H54 (cell line): ENCODE results near the gene ZBTB2.
"Not testable (repeated sequence)": the region's sequence is repeated elsewhere in the genome, so short reads cannot be mapped to it uniquely, and the experiment has no call there.

ENCODE experiments used
- DNase-seq: peaks from one replicate; pipeline ENCODE4 v3.0.0; 2011; ENCODE audit warnings: low spot score, mixed read lengths; ENCODE audit not compliant: insufficient read length
- FAIRE-seq: peaks from 3 replicates; lab custom pipeline; 2011; peaks lifted over from hg19 to GRCh38; lab: Jason Lieb, UNC
- POLR2A ChIP-seq: IDR thresholded peaks from 2 replicates; pipeline ENCODE4 v1.6.1; 2011; ENCODE audit warnings: low read depth, mild to moderate bottlenecking, low read length

The ZBTB2 gene

GRCh38 chr6:151374036-151374683 lies 17.2 kb downstream of the ZBTB2 start:
- no peak for TF ChIP-seq POLR2A
- DNase-seq (no peak), FAIRE-seq (no peak)

DNA sequence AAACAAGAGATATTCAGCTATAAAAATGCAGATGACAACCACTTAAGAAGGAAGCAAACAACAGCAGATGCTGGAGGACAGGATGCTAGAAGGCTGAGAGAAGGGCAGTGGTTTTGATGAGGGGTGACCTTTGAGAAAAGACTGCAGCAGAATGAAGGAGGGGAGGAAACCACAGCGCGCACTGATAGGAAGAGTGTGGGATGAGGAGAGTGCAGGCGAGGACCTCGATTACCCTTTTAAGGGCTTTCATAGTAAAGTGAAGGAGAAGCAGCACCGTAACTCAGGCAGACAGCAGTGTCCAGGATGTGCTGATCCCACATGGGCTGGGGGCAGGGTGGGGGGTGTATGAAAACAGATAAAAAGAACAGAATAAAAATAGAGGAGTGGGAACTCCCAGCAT lies 19.2 kb downstream of the ZBTB2 start:
- FAIRE-seq (no peak), DNase-seq (no peak)
- no peak for TF ChIP-seq POLR2A

GRCh38 chr6:151370509-151371078 lies 20.8 kb downstream of the ZBTB2 start:
- no peak for TF ChIP-seq POLR2A
- FAIRE-seq (no peak), DNase-seq (no peak)

DNA sequence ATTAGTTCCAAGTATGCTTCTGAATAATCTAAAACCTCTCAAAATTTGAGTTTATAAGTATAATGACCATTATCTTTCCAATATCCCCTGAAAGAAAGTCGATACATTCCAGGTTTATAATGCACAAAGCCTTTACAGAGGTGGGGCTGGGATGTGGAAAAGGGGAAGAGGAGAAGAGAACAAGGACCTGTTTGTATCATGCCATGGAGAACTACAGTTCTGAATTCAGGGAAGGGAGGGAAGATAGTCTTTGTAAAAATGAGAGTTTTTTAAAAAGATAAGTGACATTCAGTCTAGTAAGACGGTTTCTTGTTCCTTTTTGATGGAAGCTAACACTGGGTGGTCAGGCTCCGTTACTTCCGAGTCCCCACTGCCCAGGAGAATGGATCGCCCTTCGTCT lies 26.1 kb downstream of the ZBTB2 start:
- TF ChIP-seq POLR2A = no peak
- DNase-seq (no peak), FAIRE-seq (no peak)

DNA sequence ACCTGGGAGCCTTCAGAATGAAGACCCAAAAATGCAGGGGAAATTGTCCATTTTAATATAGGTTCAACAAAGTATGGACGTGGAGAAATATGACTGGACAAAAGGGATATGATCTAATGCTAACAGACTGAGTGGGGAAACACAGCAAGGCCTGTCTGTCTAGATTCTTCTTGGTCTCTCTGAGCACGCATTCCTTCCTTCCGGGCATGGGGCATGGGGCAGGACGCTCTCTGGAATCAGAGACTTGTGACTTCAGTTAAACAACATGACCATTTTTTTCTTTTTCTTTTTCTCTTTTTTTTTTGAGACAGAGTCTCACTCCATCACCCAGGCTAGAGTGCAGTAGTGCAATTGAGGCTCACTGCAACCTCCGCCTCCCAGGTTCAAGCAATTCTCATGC lies 31.9 kb downstream of the ZBTB2 start:
- FAIRE-seq (no peak), DNase-seq (no peak)
- TF ChIP-seq POLR2A = no peak

- DNase-seq (no peak), FAIRE-seq (no peak)
- no peak for TF ChIP-seq POLR2A
Measured at GRCh38 chr6:151358475-151358874, 32.9 kb downstream of the ZBTB2 start.

DNA sequence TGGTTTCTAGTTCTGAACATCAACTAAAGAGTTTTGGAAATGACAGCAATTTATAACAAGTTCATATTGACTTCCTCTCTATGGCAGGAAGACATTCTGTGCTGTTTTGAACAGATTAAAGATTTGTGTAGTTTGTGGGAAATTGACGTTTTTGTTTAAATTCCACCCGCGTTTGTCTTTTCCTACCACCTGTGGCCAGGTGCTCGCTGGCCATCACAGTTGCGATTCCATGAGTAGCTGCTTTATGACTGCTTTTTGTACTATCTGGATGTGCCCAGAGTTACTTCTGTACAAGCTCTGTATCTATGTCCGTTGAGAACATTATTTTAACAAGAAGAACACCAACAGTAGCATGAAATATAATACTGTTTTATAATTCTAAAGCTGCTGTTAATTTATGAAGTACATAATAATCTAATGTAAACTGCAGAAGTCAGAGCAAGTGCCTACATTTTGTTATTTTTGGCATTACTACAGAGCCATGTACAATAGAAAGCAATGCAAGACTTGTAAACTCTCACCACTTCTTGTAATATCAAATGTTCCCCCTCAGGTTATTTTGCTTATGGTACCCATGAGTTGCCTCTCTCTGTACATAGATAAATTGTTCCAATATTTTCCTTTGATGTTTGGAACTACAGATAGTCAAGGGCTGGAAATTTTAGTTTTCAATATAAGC lies 33.5 kb downstream of the ZBTB2 start:
- DNase-seq (no peak), FAIRE-seq (no peak)
- no peak for TF ChIP-seq POLR2A

DNA sequence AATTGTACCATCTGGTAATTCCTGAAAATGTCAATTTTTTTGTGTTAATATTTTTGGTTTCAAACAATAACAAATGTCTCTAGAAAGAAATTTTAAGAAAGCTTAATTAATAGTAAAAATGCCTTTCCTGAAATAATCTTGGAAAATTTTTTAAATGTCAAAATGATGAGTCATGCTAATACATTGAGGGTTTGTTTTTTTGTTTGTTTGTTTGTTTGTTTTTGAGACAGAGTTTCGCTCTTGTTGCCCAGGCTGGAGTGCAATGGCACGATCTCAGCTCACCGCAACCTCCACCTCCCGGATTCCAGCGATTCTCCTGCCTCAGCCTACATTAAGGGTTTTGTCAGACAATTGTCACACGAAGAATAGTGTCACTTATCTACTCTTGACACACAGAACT lies 34.4 kb downstream of the ZBTB2 start:
- FAIRE-seq, DNase-seq: not testable (repeated sequence)

GRCh38 chr6:151353795-151354194 lies 37.6 kb downstream of the ZBTB2 start:
- DNase-seq (no peak), FAIRE-seq (no peak)
- TF ChIP-seq POLR2A = no peak

- TF ChIP-seq POLR2A = no peak
- DNase-seq (no peak), FAIRE-seq (no peak)
Measured at GRCh38 chr6:151352410-151353396, 38.7 kb downstream of the ZBTB2 start.

DNA sequence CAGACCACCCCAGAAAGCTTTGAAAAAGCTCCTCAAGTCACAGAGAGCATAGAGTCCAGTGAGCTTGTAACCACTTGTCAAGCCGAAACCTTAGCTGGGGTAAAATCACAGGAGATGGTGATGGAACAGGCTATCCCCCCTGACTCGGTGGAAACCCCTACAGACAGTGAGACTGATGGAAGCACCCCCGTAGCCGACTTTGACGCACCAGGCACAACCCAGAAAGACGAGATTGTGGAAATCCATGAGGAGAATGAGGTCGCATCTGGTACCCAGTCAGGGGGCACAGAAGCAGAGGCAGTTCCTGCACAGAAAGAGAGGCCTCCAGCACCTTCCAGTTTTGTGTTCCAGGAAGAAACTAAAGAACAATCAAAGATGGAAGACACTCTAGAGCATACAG lies 39.6 kb downstream of the ZBTB2 start:
- FAIRE-seq = no peak
- no peak for TF ChIP-seq POLR2A

GRCh38 chr6:151351146-151351700 lies 40.1 kb downstream of the ZBTB2 start:
- FAIRE-seq (no peak), DNase-seq (no peak)
- no peak for TF ChIP-seq POLR2A

More for the DNA sequence above, 39.6 kb downstream of the ZBTB2 start:
- no peak for DNase-seq

DNA sequence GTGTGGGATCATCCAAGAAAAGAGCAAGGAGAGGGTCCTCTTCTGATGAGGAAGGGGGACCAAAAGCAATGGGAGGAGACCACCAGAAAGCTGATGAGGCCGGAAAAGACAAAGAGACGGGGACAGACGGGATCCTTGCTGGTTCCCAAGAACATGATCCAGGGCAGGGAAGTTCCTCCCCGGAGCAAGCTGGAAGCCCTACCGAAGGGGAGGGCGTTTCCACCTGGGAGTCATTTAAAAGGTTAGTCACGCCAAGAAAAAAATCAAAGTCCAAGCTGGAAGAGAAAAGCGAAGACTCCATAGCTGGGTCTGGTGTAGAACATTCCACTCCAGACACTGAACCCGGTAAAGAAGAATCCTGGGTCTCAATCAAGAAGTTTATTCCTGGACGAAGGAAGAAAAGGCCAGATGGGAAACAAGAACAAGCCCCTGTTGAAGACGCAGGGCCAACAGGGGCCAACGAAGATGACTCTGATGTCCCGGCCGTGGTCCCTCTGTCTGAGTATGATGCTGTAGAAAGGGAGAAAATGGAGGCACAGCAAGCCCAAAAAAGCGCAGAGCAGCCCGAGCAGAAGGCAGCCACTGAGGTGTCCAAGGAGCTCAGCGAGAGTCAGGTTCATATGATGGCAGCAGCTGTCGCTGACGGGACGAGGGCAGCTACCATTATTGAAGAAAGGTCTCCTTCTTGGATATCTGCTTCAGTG lies 40.8 kb downstream of the ZBTB2 start:
- no peak for FAIRE-seq
- no peak for DNase-seq
- TF ChIP-seq POLR2A = no peak
